HG02938 (cell line): ENCODE data around the gene TLL1.

Experiments
- ATAC-seq: cut with Tn5 transposase; IDR thresholded peaks from one replicate; pipeline ENCODE4 v1.9.1; 2021; ENCODE audit warnings: mild to moderate bottlenecking, moderate library complexity; ENCODE audit not compliant: unreplicated experiment

TLL1 gene

DNA sequence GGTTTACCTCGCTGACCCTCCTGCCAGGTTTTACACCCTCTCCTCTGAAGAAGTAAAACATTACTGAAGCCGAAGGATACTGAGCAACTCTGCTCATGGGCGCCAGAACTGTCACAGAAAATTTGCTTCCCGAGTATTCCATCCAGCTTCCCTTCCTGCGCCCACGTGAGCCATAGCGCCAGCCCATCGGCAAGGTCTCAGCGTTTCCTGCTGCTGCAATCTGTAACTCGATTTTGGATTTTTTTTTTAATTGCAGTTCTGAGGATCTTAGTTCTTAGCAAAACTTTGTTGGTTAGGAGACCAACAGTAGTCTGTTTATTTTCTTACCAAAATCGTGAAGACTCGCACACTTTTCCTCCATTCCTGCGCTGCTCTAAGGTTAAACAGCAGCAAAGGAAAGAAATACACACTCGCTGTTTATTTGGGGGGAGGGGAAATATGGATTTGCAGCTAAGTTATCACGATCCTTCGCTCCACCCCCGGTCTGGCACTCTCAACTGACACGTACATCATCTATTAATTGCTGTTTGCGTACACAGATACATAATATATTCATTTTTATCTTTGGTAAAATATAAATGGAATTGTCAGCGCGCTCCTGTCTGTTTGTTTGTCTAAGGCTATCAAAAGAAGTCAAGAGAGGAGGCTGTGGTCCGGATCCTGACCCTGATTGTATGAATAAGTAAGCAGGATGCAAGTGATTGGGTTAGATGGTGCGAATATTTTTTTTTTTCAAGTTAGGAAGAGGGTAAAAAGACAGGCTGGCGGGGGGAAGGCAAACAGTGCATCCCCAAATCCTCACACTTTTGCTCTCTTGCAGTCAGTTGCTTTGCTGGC, at the start of gene TLL1:
Gene TLL1 (plus strand): TSS at position 777 of the 837 bp plus-strand sequence. CDS start 668 bp downstream, outside the sequence.
- no peak for ATAC-seq

DNA sequence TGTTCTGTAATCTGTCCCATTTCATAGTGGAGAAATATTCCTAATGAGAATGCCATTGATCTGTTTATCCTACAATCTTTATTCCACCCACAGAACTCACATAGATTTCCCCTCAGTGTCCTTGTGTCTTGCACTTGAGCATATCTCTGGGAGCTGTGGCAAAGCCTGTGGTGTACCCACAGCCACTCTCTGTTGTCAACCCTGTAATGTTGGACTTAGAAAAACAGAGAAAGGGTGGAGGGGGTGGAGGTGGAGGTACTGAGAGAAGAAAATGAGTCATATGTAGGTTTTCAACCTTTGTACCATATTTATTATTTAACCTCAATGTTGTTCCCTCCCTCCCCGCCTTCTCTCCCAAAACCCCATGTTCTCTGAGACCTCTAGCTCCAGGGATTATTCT, 46.9 kb upstream of the TLL1 start:
- ATAC-seq, result no peak

DNA sequence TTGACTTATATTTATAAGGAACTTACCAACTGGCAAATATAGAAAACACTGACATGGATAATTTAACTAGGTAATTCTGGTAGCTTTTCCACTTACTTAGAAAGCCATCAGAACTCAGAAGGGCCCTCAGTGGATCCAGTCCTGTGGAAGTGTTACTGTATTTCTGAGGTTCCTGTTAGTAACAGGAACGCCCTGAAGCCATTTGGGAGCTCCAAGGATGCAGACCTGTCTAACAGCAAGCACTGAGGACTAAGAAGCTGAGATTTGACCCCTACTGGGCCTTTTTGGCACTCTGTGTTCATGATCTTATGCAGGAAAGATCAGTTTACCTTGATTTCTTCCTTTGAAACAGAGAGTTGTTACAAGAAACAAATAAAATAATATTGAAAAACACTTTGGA, 46.0 kb upstream of the TLL1 start:
- no peak for ATAC-seq

DNA sequence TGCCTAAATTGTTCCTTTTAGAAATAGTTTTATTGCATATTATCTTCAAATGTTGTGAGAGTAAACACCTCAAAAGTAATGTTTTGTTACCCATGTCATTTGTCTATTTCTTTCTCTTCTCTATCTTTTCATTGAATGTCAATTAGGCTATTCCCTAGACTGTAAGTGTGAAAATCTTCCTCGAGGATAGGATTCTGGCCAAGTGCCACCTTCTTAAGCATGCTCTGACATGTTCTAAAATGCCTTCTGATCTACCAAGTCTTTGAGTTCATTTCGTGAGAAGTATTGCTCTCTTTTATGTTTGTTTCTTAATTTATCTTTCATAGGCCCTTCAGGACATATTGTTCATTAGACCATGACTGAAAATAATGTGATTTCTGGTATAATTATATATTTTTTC, 44.1 kb upstream of the TLL1 start:
- no peak for ATAC-seq

DNA sequence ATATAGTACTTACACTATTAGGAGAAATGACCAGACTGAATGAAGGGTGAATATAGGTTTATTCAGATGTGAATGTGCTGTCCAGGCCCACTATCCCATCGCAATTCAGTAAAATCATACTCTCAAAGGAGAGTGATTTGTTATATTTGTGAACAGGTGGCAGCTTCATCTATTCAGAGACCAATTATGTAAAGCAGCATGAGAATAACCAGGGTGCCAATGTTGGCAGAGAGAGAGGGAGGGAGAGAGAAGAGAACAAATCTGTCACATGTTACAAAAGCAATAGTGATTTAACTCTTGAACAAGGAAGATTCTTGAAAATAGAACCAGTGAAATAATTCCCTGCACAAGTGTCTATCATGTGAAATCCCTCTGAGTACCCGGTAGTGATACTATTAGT, 38.9 kb upstream of the TLL1 start:
- ATAC-seq, result no peak

DNA sequence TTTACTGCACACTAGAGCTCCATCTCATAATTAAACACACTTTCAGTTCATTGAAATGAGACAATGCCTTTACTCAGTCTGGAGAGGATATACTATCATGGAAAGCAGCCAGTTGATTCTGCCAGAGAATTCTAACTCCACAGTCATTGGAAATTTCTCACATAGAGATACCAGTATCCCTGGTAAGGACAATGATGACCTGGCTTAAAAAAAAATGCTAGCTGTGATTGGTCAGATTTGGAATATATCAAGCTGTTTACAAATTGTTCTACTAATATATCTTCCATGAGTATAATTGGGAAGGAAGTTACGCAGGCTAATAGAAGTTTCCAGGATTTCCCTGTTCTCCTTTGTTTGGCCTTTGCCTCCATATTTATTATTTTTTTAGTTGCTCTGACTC, 34.5 kb upstream of the TLL1 start:
- ATAC-seq, result no peak

DNA sequence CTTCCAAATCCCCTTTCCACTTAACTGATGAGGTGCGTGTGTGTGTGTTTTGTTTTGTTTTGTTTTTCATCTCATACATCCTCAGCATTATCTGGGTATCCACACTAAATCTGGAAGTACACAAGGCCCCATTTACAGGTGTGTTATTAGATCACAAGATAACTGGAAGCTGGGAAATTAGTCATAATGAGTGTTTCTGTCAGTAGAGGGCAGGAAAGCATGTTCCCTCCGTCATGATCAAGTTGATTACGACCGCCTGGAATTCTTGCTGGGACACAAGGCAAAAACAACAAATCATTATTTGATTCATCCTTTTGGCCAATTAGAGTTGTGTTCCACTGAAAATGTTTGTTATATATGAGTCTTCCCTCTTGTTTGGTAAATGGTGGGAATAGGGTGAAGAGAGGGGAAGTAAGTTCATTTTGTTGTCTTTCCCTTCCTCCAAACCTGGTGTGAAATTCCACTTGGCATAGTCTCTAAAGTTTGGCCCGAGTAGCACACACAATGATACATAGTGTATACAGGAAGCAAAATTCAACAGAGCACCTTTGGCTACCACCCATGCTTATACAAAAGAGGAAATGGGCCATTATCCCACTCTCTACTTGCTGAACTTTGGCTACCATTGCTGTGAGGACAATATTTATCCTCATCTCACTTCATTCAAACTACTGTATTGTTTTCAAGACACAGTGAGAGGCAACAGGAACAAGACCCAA, 33.3 kb upstream of the TLL1 start:
- no peak for ATAC-seq

DNA sequence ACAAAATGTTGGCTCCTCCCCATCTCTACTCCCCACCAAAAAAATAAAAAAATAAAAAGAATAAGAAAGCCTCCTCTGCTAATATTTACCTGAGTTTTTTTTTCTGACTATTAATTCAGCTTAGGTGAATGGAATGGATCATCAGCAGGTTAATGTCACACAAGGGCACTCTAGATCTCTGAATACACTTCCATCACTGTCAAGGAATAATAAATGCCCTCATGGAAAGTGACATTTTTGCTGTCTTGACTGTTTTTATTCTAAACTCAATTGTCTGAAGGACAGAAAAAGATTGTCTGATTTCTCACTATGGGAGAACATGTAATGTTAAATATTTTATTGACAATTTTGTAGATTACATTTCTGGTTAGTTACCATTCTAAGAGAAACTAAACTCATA, 30.4 kb upstream of the TLL1 start:
- no peak for ATAC-seq

DNA sequence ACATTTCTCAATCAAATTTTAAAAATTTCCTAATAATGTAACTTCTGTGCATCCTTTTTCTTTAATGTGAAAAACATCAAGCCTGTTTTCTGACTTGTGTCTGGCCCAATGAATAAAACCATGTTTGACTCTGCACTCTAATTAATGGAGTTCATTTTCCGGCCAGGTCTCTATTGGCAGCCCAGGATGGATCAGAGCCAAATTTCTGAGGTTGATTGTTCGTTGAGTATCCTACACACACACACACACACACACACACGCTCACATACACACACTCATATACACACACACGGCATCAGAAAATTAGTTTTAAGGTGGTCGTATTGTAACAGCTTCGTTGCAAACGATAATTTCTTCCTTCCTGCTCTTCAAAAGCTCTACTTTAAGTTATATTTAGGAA, 28.9 kb upstream of the TLL1 start:
- ATAC-seq, result no peak

DNA sequence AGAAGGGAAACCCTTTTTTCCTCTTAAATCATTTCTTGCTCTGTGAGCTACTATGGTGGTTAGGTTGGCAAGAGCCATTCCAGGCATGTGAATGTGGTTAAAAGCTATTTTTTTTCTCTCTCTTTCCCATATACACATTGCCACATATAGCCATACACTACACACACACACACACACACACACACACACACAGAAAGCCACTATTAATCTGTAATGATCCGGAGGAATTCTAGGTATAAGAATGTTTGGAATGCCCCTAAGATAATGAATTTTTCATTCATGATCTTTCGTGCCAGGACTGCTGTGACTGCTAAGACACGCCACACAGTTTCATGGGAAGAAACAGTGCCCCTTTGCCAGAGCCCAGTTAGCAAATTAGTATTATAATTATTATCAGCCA, 21.8 kb upstream of the TLL1 start:
- ATAC-seq, result no peak

DNA sequence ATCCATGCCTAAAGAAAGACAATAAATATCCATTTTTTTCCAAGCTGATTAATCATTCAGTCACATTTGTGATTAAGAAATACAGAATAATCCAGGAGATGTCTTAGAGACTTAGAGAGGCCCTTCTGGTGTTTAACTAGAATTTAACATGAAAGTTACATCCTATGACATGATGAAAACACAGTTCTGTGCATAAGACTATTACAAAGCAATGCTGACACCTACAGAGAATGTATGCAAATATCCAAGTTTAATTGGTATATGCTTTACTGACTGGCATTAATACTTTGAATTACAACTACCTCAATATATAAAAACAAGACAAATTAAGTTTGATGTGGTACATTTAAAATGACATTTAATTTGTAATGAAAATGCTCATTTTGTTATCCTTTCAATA, 17.8 kb upstream of the TLL1 start:
- no peak for ATAC-seq

DNA sequence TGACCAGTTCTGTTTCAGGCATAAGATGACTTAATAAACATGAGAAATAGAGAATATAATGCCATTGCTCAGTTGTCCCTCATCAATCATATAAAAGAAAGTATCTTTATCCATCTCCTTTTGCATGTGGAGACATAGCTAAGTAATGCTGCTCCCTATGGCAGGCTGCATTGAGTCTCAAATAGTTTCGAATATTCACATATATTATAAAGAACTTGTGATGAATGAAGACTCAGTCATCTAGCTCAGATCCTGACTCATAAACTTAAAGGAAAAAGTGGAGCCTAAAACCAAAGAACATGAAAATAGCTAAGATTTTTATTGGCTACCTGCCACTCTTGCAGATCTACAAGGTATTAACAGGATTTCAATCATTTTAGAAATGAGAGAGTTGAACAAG, 11.7 kb upstream of the TLL1 start:
- ATAC-seq, result no peak

DNA sequence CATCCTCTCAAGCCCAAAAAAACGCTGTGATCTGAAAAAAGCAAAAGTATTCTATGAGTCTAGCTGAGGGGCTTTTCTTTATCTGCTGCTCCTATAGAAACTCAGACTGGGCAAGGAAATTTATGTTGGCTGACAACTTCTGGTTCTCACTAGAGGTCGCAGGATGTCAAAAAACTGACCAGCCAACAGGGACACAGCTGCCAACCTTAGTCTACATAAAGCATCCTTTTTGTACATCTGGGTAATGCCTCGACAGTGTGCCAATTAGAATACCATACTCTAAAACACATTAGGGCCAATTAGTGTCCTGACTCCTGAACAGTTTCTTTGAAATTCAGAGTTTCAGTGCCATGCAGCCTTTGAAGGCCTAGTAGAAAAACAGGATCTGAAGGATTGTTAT, 8.8 kb upstream of the TLL1 start:
- no peak for ATAC-seq

DNA sequence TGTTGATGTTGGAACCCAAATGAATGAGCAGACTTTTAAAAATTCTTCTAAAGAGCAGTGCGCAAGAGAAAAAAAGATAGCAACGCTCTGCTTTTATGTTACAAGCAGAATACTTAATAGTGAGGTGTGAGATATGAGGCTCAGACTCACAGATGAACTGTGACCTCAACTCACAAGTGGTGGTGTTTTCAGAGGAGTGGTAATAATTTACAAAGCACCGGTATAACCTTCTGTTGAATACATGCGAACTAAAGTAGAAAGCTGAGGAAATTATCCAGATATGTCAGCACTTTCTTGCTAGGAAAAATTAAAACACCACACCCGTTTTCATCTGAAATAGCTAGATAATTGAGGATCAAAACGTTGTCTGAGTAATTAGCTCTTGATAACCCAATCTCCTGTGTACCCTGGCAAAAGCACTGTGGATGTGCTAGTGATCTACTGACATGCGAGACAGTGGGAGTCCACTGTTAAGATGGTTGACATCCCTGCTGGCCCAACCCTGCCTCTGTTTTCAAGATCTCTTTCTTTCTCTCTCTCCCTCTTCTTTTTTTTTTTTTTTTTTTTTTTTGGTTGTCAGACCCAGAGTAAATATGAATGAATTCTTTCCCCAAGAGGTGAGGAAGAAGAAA, 6.9 kb upstream of the TLL1 start:
- ATAC-seq, result no peak

DNA sequence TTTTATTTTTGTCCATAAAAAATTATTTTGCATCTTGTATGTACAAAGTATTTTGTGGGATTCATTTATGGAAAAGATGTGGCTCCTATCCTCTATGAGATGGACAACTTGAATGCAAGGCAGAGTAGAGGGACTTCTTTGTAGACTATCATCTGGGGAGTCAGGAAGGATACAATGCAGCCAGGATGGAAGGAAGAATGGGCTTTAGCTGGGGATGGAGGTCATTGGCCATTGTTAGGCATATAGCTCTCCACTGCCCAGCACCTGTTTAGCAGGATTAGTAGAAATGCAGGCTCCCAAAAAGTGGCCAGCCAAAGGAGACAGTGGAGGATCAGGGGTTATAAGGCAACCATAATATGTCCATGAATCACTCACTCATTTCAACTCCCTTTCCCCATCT, 5.1 kb upstream of the TLL1 start:
- no peak for ATAC-seq

DNA sequence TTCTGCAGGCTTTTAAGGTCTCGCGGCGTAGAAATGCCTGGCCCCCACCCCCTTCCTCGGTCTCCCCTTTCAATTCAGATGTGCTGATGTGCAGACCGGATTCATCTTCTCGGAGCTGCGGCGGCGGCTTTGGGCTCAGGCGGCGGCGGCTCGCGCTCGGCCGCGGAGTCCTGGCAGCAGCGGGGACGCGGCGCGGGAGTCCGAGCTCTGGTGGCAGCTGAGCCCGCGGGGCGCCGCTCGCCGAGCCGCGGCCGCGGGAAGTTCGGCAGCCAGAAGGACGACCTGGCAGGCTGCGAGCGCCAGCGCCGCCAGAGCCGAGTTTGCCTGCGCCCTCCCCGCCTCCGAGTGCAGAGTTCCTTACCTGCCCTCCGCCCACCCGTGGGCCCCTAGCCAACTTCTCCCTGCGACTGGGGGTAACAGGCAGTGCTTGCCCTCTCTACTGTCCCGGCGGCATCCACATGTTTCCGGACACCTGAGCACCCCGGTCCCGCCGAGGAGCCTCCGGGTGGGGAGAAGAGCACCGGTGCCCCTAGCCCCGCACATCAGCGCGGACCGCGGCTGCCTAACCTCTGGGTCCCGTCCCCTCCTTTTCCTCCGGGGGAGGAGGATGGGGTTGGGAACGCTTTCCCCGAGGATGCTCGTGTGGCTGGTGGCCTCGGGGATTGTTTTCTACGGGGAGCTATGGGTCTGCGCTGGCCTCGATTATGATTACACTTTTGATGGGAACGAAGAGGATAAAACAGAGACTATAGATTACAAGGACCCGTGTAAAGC, 448 bp downstream of the TLL1 start:
- ATAC-seq, result no peak

DNA sequence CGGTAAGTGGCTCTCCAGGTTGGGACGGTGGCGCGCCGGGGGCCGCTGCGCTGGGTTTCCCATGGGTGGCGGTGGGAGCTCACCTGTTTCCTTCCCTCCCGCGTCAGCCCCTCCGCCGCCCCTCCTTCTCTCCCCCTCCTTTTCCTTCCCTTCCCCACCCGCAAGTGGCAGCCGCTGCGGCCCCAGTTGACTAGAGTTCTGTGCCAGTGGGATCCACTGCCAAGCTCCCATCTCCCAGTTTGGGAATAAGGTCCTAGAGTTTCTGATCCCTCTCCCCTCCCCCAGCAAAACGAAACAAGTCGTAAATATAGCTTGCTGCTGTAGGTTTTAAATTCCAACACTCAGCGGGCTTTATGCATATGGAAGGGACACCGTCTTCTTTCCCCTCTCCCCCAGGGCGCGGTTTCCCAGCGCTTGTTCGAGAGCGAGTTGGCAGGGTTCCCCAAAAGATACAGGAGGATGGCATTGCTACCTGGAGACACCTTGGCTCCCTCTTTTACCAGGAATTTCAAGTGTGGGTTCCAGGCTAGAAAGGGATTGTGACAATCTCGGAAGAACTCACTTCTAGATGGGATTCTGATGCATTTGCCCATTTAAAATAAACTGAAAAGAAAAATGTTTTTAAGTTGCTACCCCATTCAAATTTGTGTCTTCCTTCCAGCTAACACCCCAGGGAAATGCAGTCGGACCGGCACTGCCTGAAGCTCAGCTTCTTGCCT, 1.2 kb downstream of the TLL1 start:
- ATAC-seq, result no peak

DNA sequence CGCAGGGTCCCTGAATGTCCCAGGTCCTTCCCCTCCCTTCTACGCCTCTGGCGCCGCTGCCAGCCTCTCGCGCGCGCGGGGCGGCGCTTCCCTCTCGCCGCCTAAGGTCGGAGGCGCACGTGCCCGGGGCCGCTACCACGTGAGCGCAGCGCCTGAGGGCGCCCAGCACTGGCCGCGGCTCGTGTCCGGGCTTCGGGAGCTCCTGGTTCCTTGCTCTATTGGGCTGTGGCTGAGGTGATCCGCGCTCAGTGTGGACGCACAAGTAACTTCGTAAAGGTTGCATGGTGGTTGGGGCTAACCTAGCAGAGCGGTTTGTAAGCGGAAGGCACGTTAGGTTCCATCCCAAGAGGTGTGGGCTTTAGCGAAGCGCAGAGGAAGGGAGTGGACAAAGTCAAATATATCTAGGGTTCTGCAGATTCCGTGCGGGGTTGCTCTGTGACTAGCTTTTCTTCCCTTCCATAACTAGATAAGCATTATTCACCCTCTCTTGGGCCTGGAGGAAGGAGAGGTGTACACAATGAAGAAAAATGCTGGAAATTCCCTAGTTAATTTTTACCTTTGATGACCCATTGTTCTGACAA, 1.8 kb downstream of the TLL1 start:
- no peak for ATAC-seq

DNA sequence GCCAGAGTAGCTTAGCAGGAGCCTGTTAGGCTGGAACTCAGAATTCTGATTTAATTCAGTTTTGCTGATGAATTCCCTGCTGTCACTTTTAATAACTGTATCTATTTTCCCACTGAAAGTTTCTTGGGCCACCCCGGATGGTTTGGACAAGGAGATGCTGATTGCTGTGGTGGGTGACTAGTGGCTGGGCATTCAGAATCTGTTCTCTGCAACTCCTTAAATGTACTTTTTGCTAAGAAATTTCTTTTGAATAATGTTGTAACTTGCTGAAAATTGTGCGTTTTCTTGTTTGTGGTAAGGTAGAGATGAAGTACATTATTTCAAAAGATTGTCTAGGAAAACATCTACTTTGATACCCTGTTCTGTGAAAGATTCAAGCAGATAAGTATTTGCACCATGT, 2.4 kb downstream of the TLL1 start:
- ATAC-seq, result no peak

DNA sequence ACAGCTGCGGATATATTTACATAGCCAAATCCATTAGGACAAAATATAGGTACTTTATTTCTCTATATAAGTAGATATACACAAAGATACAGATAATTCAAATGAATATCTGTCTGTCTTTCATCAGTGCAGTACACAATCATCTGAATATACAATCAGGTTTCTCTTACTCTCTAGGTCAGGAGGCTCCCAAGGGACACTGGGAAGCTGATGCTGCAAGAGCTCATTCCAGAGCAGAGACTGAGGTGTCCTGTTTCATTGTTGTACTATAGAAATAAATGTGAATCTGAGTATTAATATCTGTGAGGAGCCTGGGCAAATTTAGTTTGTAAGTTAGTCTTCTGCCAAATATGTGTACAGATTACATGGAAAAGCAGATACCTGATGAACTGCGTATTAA, 4.2 kb downstream of the TLL1 start:
- ATAC-seq, result no peak
